OCI-LY3 (cell line): Measurements from ENCODE around the gene KIF23.

Source experiments
- EZH2phosphoT487 ChIP-seq: fragments of 200-600 bp; shearing (Covaris generic); IDR thresholded peaks from 2 replicates; pipeline ENCODE4 v1.6.1; 2018; ENCODE audit warnings: antibody characterized with exemption, mixed run types, low read depth
- TF ChIP-seq, protein P1 (sequence below): fragments of 200-600, 300-600 bp; sonication (generic); IDR thresholded peaks from 2 replicates; pipeline ENCODE4 v1.5.1; 2014; ENCODE audit warnings: antibody characterized with exemption, low read length, low read depth

- TF ChIP-seq, protein P1, sequence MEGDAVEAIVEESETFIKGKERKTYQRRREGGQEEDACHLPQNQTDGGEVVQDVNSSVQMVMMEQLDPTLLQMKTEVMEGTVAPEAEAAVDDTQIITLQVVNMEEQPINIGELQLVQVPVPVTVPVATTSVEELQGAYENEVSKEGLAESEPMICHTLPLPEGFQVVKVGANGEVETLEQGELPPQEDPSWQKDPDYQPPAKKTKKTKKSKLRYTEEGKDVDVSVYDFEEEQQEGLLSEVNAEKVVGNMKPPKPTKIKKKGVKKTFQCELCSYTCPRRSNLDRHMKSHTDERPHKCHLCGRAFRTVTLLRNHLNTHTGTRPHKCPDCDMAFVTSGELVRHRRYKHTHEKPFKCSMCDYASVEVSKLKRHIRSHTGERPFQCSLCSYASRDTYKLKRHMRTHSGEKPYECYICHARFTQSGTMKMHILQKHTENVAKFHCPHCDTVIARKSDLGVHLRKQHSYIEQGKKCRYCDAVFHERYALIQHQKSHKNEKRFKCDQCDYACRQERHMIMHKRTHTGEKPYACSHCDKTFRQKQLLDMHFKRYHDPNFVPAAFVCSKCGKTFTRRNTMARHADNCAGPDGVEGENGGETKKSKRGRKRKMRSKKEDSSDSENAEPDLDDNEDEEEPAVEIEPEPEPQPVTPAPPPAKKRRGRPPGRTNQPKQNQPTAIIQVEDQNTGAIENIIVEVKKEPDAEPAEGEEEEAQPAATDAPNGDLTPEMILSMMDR, result no peak
- TF ChIP-seq EZH2phosphoT487, result no peak
Observed at GRCh38 chr15:69402816-69403215, 11.3 kb upstream of the KIF23 start.
